ENCODE measurements around the gene ARHGAP30.

ARHGAP30 gene

DNA sequence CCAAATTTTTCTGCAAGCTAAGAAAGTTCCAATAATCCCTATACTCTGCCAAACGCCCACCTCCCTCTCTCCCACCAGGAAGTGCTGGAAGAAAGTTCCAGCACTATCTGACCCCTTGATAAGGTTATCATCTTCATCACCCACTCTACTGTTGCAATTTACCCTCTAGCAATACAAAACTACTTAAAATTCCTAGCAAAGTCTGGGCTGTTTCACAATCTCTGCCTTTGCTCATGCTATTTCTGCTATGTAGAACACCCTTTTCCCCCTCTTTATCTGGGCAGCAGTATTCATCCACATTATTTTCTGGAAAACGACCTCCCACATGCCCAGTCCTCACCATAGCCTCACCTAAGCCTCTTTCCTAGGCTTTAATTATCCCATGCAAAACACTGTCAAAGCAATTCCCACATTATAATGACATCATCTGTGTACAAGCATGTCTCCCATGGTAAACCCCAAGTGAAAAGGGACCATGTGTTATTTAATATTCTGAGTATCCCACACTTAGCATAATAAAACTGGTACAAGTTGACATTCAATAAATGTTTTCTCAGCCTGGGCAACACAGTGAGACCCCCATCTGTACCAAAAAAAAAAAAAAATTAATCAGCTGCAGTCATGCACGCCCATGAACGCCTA lies 60.7 kb downstream of the ARHGAP30 start:
- DNase-seq, result no peak

DNA sequence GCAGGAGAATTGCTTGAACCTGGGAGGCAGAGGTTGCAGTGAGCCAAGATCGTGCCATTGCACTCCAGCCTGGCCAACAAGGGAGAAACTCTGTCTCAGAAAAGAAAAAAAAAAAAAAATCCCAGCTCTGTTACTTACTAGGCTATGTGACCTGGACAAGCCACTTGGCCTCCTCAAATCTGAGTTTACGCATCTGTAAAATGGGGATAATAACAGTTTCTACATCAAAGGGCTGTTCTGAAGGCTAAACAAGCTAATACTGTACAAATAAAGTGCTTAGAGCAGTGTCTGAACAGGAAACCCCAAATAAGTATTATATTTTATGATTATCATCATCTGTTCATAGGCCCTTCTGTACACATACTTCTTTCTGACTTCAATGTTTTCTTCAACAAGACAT lies 62.3 kb downstream of the ARHGAP30 start:
- DNase-seq, result no peak

DNA sequence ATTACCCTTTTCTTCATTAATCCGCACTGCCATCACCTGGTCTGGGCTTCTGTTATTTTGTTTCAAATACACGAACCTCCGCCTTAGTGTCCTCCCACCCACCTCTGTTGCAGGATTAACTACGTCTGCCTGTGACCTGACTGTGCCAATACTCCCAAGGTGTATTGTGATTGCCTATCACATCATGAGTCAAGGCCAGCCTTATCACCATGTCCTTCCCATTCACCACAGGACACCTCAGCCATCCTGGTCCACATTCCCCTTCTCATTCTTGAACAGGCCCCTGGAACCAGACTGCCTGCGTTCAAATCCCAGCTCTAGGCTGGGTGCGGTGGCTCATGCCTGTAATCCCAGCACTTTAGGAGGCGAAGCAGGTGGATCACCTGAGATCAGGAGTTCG lies 63.1 kb downstream of the ARHGAP30 start:
- DNase-seq, result no peak

DNA sequence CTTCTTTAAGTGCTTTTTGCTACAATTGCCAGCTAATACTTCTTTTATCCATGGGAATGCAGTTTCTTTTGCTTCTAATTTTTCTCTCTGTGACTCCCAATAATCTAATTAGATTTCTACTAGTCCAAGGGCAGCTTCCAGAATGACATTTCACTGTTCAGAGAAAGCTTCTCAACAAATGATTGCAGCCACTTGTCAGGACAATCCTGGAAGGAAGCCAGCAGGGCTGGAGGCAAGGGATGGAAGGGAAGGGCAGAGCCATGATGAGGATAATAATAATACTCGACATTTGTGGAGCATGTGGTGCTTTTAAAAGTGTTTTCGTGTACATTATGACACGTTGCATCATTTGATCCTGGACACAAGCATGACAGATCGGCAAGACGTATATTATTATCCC lies 68.2 kb downstream of the ARHGAP30 start:
- no peak for DNase-seq

DNA sequence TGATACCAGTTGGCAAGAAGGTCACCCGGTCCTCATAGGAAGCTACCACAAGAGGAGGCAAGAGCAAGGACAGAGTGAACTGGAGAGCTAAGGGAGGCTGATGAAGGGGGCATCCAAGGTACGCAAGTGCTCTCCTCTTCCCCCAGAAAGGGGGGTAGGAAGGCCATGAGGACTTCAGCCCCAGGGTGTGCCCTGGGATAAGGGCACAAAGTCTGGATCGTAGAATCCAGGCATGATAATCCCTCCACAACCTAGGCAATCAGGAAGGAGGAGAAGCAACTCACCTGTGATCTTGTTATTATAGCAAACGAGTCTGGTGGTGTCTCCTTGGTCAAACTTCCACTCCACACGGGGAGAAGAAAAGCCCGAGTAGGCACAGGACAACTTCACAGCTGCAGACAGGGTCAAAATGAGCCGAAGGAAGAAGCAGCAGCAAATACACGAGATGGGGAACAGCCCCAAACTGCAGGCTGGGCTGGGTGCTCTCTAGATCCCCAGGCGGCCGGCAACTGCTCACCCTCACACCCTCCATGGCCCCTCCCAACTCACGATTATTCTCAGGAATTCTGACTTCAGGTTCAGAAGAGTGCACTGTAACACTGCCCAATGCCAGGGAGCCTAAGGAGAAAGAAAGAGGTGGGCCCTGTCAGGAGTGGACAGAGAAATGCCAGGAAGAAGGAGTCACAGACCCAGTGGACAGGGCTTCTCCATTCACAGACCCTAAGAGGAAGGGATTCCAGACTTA lies 68.8 kb downstream of the ARHGAP30 start:
- no peak for DNase-seq

DNA sequence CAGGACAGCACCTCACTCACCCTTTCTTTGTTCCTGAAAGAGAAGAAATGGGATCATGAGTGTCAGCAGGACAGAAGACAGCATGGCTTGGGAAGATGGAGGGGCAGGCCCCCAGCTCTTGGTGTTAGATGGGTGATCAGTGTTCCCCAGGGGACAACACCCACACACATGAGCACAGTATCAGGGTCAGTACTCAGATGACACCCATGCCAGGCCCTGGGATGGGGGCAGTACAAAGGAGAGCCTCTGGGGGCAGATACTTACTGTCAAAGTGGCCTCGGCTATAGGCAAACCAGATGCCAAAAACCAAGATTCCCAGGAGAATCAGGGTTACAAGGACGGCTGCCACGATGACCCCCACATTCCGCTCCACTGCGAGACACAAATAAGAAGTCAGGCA lies 70.3 kb downstream of the ARHGAP30 start:
- DNase-seq, result no peak

- peak; percentile 43 for DNase-seq
Measured at GRCh38 chr1:160997323-160998038, 72.2 kb downstream of the ARHGAP30 start.

All from activated gamma-delta T cell treated with Interleukin-2 at 50 U/mL for 16 hours (primary cell).